GM19324 (cell line): ENCODE results near the gene SNX18.

Source experiments
- ATAC-seq: cut with Tn5 transposase; IDR thresholded peaks from one replicate; pipeline ENCODE4 v1.9.1; 2021; ENCODE audit warnings: mild to moderate bottlenecking, moderate library complexity; ENCODE audit not compliant: unreplicated experiment, low FRiP score

SNX18 gene

DNA sequence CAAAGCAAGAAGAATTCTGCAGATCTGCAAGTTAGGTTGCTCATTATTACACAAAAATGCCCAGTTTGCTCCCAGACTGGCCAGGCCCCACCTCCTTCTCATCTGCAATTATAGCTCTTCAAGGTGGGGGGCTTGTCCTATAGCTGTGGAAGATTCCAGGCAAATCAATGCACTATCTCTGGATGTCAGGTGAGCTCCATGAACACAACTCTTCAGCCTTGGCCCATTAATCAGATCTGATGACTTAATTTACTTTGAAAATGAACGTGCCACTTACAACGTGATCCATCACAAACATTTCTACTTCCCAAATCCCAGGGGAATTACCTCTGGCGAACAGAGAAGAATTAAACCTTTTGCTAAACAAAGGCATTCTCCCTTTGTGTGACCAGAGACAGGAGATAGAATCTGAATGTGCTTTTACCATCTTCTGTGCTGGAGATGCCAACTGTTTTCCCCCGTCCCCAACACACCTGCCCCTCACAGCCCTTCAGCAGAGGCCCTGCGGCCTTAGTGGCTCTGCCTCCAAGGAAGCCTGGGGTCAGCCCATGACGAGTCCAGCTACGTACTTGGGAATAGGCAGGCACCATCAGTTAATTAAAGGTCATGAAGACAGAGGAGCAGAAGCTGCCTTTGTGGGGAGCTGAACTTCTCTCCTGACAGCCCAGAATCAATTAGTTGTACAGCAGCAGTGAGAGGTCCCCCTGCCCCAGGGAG is 60.5 kb downstream of the SNX18 start:
- no peak for ATAC-seq

DNA sequence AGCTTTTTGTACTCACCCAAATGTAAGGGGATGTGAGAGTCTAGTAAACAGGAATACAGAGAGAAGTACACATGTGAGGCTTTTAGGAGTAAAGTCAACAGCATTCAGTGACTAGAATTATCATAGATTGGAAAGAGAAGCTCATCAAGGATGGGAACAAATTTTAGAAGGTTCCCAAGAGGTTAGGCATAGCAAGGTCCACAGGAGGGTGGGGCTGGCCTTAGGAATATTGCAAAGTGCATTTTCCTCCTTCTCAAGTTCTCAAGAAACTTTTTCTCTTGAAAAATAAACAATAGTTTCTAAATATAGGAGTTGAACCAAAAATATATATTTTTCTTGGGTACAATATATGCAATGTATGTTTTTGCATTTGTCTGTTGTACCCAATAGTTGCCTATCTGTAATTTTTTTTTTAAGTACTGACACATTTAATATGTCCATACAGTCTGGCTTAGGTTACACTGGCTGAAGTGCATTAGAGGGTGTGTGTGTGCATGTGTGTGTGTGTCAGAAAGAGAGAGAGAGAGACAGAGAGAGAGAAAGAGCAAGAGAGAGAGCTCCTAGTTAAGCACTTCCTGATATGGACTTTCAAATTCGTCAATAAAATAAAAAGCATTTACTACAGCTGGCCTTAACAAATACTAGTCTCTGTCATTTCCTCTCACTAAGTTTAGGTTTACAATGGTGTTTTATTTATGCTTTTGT is 62.2 kb downstream of the SNX18 start:
- no peak for ATAC-seq

DNA sequence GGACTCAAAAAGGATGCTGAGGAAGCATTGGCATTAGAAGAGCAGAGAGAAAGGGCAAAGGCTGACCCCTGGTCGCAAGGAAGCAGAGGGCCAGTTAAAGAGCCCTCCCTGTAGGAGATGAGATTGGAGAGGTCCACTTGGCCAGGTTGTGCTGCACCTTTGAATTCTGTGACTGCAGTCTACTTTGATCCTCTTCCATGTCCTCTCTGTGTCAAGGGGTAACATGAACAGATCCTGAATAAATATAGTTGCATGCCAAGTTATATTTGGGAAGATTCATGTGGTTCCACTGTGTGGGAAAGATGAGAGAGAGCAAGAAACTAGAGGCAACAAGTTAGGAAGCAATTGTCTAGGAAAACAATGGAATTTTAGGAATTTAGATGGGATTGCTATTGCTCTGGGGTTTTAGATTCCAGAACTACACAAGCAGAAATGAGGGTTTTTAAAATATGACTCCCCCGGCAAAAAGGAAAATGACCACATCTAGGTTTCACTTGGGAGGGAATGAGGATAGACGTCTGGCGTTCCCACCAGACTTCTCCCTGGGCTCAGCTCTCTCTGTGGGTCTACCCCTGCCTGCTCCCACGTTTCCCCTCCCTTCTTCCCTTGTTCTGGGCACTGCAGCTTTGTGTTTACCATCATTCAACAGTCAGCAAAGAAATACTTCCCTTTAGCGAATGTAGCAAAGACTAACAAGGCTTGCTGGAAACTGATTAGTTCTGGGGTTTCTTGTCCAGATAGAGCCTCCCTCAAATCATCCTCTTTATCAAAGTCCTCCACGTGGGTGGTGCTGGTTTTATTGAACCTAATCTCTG is 63.6 kb downstream of the SNX18 start:
- ATAC-seq, result no peak

DNA sequence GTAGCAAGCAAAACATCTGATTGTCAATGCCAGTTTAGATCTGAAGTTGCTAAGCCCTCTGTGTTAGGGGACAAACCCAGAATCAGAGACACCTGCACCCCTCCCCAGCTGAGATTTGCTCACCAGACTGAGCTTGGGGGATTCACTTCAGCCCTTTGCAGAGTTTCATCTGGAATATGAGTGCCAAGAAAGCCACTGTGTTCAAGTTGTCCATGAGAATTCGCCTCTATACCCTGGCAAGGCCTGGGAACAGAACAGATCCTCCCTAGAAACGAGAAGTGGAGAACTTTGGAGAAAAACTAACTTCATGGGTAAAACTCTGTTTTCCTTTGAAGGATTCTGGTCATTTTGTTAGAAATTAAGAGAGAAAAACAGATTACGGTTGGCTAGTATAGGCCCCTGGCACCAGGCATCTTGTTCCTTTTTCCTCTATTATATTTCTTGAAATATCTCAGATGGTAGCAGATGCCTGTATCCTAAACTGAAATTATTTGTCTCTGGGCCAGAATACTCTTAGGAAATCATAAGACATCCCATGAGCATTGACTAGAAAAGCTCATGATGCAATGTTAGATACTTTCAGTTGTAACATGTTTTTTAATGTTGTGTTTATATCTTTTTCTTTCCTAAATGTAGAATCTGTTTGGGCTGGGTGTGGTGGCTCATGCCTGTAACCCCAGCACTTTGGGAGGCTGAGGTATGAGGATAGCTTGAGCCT is 64.4 kb downstream of the SNX18 start:
- no peak for ATAC-seq

DNA sequence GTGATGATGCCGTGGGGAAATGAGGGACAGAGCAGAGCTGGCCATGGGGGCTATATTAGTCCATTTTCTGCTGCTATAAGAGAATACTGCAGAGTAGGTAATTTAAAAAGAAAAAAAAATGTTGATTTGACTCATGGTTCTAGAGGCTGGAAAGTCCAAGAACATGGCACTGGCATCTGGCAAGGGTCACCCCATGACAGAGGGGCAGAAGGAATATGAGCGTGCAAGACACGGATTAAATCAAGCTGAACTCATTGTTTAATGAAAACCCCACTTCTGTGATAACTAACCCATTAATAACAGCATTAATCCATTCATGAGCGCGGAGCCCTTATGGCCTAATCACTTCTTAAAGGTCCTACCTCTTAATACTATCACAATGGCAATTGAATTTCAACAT is 68.8 kb downstream of the SNX18 start:
- no peak for ATAC-seq

DNA sequence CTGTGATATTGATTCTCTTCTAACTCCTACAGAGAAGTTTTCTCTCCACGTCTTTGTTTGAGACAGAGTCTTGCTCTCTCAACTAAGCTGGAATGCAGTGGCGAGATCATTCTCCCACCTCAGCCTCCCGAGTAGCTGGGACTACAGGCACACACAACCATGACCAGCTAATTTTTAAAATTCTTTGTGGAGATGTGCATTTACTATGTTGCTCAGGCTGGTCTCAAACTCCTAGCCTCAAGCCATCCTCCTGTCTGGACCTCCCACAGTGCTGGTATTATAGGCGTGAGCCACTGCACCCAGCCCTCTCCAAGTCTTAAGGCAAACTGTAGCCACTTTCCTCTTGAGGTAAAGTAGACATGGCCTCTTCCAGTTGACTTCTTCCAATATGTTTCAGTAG is 72.2 kb downstream of the SNX18 start:
- no peak for ATAC-seq

DNA sequence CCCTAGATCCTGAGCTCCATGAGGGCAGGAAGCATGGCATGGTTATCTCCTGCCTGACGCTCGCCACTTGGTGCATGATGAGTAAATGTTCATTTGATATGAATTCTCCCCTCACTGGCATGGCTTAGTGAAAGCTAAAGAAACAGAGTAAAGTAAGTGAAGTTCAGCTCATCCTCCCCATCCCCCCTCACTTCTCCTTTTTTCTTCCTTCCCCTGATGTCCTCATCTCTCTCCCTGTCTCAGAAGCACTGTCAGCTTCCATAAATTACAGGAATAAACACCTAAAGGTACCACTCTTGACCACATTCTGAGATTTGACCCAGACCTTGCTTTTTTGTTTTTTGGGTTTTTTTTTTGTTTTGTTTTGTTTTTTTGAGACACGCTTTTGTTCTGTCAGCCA is 73.3 kb downstream of the SNX18 start:
- ATAC-seq, result no peak

DNA sequence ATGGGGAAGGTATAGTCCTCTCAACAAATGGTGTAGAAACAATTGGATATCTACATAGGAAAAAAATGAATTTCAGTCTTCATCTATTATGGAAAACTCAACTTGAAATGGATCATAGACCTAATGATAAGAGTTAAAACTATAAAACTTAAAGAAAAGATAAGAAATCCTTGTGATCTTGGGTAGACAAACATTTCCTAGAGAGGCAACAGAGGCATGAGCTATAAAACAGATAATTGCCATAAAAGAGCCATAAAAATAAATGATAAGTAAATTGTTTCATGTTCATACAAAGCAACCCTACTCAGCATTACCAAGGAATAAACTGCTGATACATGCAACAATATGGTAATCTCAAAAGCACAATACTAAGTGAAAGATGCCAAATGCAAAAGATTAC is 76.2 kb downstream of the SNX18 start:
- ATAC-seq, result no peak

DNA sequence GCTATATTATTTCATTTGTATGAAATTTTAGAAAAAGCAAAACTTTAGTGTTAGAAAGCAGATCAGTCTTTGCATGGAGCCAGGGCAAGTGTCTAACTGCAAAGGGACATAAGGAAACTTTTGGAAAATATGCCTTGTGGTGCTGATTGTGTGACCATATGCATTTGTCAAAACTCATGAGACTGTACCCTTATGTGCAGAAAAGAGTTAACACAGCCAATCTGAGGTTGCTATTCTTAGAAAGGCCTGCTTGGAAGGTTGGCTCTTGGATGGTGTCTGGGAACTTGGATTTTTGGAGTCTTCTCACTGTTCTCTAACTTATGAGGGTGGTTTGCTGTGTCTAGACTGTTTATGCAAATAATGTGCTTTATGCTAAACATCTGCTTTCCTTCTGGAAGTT is 76.6 kb downstream of the SNX18 start:
- ATAC-seq, result no peak

DNA sequence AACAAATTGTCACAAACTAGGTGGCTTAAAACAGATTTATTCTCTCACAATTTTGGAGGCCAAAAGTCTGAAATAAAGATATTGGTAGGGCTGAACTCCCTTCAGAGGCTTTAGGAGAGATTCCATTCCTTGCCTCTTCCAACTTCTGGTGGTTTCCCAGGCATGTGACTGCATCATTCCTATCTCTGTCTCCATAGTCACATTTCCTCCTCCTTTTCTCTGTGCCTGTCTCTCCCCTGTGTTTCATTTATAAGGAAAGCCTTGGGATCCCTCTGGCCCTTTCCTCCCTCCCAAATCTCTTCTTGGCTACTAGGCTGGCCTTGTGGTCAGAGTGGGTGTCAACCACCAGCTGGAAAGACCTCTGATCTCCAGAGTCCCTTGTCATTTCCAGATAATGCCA is 78.2 kb downstream of the SNX18 start:
- no peak for ATAC-seq
